ENCODE measurements around the gene FAXC.

The FAXC gene

DNA sequence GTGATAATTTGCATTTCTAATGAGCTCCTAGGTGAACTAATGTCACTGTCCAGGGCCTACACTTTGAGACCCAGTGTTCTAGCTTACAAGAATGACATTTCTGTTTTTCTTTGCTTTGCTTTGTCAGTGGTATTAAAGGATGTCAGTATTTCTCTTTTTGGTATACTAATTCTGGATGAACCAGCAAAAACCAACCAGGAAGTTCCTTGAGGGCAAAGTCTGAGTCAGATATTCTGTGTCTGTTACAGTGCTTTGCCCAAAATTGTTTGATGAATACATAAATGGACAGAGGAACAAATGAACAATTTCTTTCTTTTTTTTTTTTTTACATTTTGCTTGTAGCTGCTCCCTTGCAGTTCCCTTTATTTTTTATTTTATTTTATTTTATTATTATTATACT, 29.2 kb upstream of the FAXC start:
- TF ChIP-seq CTCF (conservative IDR thresholded peaks at IDR 0.05; ENCODE audit: low read depth, low read length) = no peak

DNA sequence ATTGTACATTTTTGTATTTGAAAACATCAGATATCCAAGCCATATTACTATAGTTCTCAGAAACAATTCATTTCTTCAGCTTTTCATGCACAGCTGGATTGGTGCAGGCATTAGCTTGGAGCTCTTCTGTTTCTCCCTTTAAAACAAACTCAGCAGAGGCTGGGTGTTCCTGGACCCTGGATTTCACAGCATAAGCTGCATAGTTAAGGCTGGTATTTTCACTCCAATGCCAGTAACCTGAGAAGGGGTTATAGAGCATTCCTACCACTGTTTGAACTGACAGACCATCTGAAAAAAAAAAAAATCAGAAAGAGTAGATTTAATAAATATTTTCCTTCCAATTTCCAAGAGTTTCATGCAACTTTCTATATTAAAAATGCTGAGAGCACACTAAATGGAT, 20.1 kb upstream of the FAXC start:
- no peak for TF ChIP-seq CTCF (conservative IDR thresholded peaks at IDR 0.05; ENCODE audit: low read depth, low read length)
- no peak overlapping the region for H3K4me3 ChIP-seq (ENCODE audit: low read length)
- no peak for DNase-seq (ENCODE audit: low read depth)

More for the DNA sequence above, 29.2 kb upstream of the FAXC start:
- no peak for DNase-seq (ENCODE audit: low read depth)
- H3K4me3 ChIP-seq (ENCODE audit: low read length) = no peak overlapping the region

GRCh38 chr6:99366852-99367251, 17.4 kb upstream of the FAXC start:
- DNase-seq (ENCODE audit: low read depth) = no peak
- TF ChIP-seq CTCF (conservative IDR thresholded peaks at IDR 0.05; ENCODE audit: low read depth, low read length) = no peak
- H3K4me3 ChIP-seq (ENCODE audit: low read length) = no peak overlapping the region

DNA sequence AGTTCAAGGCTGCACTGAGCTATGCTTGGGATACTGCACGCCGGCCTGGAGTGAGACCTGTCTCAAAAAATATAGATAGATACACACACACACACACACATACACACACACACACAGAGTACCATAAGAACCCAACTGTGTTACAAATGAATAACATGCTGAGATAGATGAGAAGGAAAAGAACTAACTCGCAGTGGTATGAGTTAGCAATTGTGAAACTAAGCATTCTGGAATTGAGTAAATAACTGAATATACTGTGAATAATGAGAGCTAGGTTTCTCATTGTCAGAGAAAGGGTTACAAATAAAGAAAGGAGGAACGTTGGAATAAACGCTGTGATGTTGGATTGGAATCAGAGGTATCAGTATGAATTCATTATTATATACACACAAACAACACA, 14.6 kb upstream of the FAXC start:
- no peak overlapping the region for H3K4me3 ChIP-seq (ENCODE audit: low read length)
- DNase-seq (ENCODE audit: low read depth) = no peak
- no peak for TF ChIP-seq CTCF (conservative IDR thresholded peaks at IDR 0.05; ENCODE audit: low read depth, low read length)

DNA sequence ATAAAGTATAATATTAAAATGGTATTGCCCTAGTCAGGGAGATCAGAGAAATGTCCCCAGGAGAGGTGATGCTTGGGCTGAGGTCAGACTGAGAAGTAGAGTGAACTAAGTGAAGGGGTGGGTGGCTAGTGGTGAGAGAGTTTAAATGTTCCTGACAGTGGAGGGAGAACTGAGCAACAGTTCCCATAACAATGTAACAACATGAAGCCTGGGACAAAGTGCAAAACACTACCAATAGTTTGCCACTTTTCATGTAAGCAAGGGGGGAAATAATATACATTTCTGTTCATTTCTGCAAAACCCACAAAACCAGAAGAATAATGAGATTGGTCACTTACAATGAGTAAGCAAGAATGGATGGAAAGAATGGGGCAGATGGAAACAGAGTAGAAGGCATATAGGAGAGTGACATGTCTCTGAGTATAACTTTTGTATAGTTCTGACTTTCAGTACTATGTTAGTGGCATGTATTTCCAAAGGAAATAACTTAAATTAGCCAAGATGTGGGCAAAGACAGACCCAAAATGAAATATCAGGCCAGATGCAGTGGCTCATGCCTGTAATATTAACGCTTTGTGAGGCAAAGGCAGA, 13.3 kb upstream of the FAXC start:
- H3K4me3 ChIP-seq (ENCODE audit: low read length) = no peak overlapping the region
- no peak for TF ChIP-seq CTCF (conservative IDR thresholded peaks at IDR 0.05; ENCODE audit: low read depth, low read length)
- DNase-seq (ENCODE audit: low read depth) = no peak

- H3K4me3 ChIP-seq (ENCODE audit: low read length) = no peak overlapping the region
- no peak for DNase-seq (ENCODE audit: low read depth)
- no peak for TF ChIP-seq CTCF (conservative IDR thresholded peaks at IDR 0.05; ENCODE audit: low read depth, low read length)
These were observed 10.3 kb upstream of the FAXC start for GRCh38 chr6:99359800-99360199.

- no peak for TF ChIP-seq CTCF (conservative IDR thresholded peaks at IDR 0.05; ENCODE audit: low read depth, low read length)
- no peak for DNase-seq (ENCODE audit: low read depth)
- no peak overlapping the region for H3K4me3 ChIP-seq (ENCODE audit: low read length)
These were observed 7.2 kb upstream of the FAXC start for GRCh38 chr6:99356641-99357040.

Data from retinal pigment epithelial cell (primary cell).